Measurements from ENCODE around the gene CDH12.
A peak's percentile ranks its signal among the peaks of the same experiment; 100 is the strongest.
"Not testable (repeated sequence)": the region's sequence is repeated elsewhere in the genome, so short reads cannot be mapped to it uniquely, and the experiment has no call there.

The CDH12 gene

DNA sequence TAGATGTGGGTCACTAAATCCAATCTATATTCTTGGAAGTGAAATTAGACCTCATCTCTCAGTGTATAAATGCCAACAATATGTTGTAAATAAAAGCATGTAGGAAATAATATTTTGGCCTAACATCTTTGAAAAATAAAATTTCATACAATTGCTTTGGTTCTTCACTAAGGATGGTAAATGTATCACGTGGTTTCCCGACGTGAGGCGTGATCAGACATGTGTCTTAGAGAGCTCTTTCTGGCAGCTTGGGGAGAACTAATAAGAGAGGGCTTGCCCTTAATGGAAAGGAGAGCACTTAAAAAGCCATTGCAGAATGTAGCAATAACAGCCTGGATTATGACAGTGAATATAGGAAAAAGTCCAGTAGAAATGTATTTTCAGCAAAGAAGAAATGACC lies 602.6 kb downstream of the CDH12 start:
- DNase-seq = no peak

DNA sequence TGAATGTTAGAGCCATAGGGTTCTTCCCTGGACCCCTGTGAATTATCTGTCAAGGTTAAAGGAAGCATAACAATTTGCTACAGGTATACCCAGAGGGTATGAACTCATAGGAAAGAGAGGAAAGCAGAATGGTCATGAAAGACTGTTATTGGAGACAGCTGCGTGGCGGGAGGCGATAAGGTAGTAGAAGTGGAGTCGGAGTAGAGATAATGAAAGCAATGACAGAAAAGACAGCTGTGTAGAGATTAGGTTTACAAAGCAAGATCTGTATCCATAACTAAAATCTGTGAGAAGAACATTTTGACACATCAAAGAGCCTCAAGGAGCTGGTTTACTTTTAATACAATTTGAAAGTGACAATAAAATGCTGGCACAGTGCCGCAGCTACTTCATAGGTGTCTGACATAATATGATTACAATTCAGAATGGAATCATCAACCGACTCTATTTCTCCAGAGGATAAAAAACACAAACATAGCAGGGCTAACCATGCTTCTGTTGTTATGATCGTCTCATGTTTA lies 603.9 kb downstream of the CDH12 start:
- no peak for DNase-seq

DNA sequence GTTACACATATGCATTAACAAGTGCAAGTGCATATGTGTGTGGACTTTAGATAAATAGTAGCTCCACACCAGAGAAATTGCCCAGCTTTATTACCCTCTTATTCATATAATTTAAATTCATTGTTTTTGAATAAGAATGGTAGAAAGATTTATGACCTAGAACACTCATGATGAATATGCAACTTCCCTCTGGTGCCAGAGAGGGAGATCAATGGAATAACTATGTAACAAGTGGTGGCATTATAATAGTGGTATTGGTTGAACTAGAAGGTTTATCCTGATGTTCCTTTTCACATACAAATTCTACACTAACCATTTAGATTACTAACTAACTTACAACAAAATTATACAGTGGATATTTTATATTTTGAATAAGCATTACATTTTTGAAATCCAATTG lies 607.4 kb downstream of the CDH12 start:
- no peak for DNase-seq

DNA sequence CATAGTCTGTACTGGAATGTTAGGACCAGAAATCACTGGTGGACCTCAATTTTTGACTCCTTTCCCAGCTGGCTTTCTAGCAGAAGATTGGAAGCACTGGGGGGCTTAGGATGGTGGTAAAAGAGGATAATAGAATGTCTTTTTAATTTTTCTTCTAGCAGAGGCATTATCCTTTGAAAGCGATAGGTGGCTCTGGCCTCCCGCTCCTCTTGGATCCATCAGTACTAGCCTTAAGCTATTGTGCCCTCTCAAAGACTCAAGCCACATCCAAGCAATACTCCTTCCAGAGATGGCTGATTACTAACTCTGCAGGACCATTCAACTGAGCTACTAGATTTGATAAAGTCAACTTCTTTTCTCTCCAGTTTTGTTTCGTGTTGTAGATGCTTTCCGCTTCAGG lies 610.6 kb downstream of the CDH12 start:
- DNase-seq = no peak

DNA sequence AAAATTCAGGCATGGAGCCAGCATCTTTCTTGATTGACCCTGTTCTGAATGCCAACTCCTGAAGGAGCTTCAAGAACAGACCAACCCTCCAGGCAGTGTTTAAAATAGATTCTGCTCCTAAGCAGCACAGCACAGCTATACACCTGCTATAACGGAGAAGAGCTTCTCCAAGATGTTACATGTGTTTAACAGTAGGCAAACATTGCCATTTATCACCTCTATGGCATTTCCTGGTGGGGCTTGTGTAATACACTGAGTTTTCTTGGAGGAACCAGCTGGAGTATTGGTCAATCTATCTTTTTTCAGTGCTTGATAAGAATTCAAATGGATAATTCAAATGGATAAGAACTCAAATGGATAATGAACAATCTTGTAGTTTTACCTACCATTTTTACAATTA lies 615.1 kb downstream of the CDH12 start:
- no peak for DNase-seq

DNA sequence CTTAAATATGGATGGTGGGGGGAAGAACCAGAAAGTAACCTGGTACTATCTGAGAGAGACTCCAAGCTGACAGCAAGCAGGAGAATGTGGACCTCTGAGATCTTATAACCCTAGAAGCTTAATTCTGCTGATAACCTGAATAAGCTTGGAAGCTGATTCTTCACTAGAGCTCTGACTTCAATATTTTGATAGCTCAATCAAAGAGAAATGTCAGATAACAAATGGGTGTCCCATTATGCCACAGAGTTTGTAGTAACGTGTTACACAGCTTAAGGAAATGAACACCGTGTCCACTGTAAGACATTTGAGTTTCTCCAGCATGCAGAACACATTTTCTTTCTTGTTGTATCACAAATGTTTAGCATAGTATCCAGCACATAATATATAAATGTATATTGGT lies 626.7 kb downstream of the CDH12 start:
- no peak for DNase-seq

DNA sequence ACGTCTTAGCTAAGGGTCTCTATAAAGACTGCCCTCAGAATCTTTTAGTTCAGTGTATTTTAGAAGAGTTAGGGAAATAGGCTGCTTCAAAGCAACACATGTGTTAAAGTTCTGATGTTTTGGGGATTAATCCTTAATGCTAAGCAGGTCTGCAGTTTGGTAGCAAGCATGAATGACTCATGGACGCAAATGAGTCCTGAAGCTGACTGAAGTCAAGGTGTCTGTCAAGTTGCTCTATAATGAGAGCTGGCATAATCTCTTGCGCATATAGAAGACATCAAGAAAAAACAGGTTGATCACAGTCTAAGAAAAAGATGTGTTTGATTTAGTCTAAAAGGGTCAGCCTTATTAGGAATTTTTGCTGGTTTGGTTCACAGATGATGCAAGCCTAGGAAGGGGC lies 630.1 kb downstream of the CDH12 start:
- DNase-seq = no peak

DNA sequence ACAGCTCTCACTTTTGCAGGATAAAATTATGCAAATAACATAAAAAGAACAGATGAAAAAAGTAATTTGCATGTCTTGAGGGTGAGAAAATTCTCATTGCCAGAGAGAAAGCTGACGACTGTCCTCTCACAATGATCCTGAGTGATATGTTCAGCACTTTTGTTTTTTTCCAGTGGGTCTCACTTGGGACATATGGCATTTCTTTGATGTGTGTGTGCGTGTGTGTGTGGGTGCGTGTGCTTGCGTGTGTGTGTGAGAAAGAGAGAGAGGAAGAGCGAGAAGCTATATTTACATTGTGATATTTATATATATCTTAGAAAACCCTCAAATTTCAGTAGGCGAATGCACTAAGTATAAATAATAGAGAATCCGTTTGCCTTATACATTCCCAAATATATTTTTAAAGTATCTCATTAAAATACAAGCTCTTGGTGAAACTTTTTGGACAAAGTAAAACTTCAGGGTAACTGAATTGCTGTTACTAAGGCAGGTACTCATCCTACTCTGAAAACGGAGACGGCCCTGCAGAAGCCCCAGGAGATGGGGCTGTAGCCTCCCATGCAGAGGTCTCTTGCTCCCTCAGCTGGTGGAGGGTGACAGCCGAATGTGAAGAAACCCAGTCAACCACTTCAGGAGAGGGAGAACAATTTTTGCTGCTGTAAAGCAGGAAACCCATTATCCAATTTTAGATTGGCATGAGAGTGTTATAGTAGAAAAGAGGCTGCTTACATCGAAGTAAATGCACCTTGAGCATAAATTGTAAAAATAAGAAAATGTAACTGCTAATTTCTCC lies 639.2 kb downstream of the CDH12 start:
- DNase-seq = peak; percentile 35

DNA sequence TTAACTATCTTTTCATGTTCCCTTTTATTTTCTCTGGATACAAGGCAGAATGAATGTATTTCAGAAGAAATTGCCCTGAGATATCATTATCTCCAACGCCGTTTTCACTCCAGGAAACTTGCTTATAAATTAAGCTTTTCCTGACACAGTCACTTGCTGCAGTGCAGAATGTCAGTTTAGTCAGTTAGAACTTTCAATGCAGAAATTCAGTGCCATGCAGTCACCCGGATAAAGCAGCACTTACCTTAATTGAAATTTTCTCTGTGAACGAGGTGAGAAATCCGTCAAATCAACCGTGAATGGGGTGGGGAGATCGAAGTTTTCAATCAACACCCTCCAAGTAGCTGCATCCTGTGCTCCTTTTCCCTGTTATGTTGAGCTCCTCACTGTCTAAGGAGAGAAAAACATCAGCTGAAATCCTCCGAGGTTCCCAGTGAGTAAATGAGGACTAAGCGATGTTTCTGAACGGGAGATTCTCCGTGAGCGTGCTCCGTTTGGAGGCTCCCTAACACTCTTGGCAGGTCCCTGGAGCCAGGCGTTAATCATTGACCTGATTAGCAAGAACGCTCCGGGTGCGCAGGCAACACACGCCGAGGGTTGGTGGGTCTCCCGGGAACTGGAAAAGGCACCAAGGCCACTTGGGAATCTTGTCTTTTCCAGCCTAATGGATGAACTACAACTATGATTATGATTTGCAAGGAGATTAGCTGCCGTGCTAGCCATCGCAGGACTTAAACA lies 640.7 kb downstream of the CDH12 start:
- DNase-seq = not testable (repeated sequence)

DNA sequence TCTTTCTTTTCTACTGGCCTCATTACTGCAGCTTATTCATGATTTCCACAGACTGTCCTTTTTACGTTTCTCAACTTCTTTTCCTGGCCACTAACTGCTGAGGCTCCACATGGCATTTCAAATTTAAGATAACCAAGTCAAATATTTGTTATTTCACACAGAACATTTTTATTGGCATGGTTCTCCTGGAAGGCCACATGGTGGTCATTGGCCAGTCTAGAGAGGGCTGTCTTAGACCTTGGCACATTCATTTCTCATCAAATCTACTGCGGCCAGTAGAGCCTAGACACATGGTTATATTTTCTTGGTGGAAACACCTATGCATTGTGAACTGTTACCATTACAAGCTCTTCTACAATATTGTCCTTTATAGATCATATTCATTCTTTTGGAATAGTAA lies 644.7 kb downstream of the CDH12 start:
- DNase-seq = not testable (repeated sequence)

DNA sequence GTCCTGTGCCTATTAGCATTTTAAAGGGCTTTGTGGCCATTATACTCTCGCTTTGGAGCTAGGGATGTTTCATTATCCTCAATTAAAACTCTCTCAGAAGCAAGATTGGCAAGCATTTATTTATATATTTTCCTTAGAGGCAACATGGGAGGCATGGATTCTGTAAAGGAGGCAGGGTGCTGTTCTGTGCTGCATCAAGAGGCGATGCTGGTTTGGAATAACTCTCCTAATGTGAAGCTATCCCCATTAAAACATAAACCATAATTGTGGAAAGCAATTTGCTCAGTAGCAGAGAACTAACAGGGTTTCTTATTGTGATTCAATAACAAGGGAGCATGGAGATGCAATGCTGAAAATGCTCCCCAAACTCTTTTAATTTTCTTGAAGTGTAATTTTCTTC lies 664.5 kb downstream of the CDH12 start:
- not testable (repeated sequence) for DNase-seq

DNA sequence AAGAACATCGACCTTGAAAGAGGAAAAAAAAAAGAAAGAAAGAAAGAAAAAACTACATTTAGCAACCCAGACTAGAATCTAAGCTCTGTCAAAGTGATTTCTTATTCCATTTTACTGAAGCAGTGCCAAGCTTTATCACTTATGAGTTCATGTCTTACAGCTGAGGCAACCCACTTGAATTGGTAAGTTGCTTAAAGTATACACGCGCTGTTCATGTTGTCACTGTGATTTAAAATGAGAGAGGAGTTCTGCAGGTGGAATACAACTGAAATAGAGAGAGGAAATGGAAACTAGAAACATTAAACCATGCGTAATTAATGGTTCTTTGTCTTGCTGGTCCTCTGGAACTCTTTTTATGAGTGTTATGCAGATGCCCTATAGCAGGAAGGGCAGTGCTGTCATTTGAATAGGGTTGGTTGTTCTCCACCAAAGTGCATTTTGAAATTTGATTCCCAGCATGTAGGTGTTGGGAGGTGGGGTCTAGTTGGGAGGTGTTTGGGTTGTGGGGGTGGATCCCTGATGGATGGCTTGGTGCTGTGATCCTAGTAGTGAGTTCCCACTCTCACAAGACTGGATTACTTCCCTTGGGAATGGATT lies 665.4 kb downstream of the CDH12 start:
- peak; percentile 46 for DNase-seq

DNA sequence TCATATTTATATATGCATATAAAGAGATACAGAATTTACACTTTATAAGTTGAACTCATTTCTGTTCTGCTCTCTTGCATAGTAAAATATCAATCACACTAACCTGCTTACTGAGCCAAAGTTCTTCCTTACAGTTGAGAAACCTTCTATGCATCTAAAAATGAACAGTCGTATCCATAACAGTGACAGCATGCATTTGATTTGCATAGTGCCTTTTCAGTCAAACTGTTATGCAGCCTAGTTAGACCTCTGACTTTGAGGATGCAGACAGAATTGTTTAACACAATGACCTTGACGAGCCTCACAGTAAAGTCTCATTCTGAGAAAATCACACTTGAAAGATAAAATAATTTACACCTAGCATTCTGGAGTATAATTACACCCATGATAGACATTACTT lies 683.9 kb downstream of the CDH12 start:
- DNase-seq = not testable (repeated sequence)

DNA sequence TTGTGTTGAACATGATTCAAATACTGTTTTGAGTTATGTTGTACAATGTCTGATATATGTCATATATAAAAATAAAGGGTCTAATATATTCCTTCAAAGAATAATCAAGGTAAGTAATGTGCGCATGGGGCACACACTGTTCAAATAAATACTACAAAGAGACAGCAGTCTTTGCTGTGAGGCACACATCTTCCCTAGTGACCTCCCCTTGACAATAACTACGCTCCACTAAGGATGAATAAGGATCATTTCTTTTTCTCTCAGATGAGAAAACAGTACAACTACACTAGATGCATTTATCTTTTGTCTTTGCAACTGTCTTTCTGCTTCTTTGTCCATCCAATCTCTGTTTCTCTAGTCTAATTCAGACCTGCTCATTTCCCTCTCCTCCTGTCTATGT lies 684.4 kb downstream of the CDH12 start:
- DNase-seq = not testable (repeated sequence)

DNA sequence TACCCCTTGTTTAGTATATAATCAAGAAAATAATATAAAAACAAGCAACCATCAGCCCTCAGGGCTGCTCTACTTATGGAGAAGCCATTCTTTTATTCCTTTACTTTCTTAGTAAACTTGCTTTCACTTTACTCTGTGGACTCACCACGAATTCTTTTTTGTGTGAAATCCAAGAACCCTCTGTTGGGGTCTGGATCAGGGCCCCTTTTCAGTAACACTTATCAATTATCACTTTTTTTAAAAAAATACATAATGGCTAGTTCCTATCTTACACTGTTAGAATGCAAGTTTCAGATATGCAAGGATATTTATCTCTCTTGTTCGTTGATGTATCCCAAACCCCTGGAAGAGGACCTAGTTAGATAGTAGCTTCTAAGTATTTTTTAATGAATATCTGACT lies 687.2 kb downstream of the CDH12 start:
- DNase-seq = not testable (repeated sequence)

DNA sequence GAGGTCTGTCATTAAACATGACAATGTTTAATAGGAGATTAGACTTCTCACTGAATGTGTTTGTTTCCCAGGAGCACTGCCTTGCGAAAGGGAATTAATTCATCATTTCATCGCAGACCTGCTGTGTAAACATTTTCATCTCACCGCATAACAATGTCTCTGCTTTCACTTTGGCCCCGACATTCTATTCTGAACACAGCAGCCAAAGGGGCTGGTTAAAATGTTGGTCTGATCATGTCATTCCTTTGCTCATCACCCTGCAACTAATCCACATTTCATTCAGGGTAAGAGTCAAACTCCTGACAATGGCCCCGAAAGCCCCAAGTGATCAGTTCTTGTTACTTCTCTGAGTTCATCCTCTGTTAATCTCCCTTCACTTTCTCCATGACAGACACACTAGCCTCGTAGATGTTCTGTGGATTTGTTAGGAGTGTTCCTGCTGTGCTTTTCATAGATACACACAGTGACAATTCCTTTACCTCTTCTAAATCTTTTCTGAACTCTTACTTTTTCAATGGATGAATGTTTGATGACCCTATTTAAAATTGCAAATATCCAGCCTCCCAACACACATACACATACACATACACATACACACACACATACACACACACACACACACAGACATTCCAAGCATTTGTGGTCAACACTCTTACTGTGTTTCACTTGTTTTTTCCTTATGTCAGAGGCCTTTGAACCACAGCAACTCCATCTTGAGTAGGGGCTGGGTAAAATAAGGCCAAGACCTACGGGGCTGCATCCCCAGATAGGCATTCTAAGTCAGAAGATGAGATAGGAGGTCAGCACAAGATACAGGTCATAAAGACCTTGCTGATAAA lies 688.0 kb downstream of the CDH12 start:
- not testable (repeated sequence) for DNase-seq

DNA sequence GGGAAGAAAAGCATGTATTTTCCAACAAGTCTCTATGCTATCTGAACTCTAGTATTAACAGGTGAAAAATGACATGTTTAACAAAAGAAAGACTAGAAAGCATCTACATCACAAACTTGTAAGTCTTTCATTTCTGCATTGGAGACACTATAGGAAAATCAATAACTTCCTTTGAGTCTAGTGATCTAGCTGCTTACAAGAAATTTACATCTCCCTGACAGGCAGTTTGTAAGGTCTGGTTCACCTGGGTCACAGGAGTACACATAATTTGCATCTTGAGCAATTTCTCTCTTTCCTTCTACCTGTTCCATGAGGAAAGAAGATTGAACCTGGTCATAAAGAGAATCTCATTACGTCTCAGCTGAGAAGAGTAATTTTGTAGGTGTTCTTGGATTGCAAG lies 696.2 kb downstream of the CDH12 start:
- DNase-seq = not testable (repeated sequence)

DNA sequence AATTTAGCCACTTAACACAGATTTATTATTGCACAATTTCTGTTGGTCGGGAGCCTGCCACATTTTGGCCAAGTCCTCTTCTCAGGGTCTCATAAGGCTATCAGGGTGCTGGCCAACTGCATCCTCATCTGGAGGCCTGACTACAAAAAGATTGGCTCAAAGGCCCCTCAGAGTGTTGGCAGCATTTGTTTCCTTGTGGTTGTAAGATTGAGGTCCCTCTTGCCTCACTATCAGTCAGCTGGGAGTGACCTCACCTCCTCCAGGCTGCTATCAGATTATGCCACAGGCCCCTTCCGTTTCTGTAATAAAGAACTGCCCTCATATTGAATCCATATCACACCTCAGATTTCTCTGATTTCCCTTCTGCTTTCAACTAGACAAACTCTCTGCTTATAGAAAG lies 698.4 kb downstream of the CDH12 start:
- not testable (repeated sequence) for DNase-seq

DNA sequence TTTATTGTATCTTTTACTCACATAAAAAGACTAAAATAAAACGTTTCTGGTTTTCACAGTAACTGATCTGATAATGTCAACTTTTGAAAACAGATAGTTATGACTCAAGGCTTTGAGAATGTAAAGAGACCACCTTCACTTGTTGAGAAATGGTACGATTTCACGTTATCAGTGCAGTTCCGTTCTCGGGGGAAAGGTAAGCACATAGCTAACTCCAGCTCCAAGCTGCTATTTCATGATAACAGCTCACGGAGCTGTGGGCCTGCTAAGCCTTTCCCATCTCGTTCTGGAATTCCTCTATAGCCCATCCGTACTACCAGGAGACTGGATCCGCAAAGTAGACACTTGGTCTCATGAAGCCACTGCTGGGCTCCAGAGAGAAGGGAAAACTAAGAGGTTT lies 701.3 kb downstream of the CDH12 start:
- DNase-seq = not testable (repeated sequence)

DNA sequence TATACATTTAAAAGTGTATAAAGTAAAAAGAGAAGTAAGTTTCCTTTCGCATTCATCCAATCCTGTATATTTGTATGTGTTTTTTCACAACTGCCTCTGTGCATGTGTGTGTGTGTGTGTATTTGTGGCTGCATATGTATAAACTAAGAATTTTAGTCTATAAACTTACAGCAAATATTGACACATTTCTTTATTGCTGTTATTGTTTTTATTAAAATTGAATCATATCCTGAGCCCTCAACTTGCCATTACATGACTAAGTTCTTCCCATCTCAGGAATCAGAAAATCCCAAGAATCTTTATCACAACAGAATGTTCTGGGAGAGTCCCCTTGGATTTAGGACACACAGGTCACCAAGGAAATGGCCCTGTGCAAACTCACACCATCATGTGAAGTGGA lies 712.7 kb downstream of the CDH12 start:
- not testable (repeated sequence) for DNase-seq

DNA sequence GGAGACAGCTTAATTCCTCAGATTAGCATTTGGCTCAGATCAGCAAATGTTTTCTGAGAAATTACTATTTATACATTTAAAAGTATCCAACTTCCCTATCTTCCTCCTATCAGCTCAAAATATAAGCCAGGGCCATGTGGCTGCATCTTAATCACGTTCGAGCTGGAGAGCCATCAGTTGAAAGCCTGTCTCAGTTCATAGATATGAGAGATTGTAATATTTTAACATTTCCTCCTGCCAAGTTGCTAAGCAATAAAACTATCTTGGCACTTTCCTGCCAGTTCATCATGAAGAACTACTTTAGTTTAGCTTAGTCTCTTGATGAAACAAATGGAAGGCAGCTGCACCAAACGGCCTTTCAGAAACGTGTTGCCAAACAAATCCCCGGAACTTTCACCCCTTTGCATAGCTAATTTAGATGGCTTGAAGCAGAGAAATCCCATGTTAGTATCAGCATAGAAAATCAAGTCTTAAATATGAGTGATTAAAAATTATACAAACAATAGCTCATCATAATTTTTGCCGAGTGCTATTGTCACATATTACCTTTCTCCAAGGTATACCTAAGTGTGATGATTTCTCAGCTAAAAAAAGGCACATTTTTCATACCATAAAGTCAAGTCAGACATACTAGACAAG lies 713.4 kb downstream of the CDH12 start:
- DNase-seq = not testable (repeated sequence)

DNA sequence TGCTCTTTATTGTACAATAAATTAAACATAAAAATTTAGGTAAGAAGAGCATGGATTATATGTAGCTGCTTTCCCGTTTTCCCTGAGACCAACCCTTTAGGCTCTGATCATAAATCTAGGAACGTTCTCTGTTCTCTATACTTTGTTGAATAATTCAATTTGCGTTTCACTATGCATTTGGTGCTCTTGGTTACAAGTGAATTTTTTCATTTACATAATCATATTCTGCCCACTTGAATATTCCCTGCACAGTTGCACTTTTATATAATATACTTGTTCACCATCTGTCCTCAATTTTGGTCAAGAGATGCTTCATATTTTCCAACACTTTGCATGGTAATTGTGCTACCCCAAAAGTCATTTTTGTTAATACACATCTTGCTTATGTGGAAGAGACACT lies 741.8 kb downstream of the CDH12 start:
- DNase-seq = no peak

All from NCI-H748 treated with DMSO at 0.1 percent for 48 hours (cell line).